H4 (cell line): ENCODE results near the gene PCMTD2. TPM values are rescaled to one million over a fixed set of nuclear protein-coding genes. Genes with fewer than 3 reads are reported as not detected.

Experiments used
- DNase-seq: peaks from one replicate; pipeline ENCODE4 v3.0.0-alpha.2; 2015; ENCODE audit warnings: low spot score
- total RNA-seq: library from RNA; depleted of rRNA; stranded (reverse); fragments of >200 nt; shearing (Covaris generic); gene quantifications from 2 replicates; pipeline ENCODE4 v1.2.3, GENCODE V29; 2014; rRNA removed

The PCMTD2 gene
- 23.7 and 25.5 TPM in 2 replicates for total RNA-seq

DNA sequence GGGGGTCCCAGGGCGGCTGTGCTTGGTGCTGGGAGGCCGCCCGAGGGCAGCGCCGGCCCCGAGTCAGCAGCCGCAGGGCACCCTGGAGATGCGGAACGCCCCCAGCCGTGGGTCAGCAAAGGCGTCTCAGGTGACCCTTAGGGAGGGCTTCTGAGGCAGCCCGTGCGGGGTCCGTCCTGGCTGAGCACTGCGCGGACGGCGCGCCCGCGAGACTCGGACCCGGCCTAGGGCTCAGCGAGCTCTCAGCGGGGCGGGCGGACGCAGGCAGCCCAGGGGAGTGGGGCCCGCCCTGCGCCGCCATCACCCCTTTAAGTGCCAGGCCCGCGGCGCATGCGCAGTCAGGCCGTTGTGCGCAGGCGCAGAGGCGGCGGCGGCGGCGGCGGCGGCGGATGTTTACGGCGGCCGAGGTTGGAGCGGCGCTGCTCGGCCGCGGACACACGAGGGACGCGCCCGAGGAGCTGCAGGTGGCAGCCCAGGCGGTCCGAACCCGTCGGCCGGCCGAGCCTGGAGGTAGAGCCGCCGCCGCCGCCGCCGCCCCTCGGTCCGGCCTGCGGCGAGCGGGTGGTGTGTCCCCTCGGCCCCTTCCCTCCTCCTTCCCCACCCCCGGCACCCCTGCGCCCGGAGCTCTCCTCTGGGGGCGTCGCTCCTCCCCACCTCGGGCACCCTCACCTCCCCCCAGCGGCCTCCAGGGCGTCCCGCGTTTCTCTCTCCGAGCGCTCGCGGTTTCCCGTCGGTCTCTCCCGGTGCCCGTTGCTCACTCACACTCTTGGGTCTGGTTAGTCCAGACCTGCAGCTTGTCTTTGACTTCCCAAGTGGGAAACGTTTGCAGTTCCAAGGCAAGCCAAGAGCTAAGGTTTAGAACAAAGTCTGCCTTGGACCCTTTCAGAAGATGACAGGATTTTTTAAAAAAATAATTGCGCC lies at the start of gene PCMTD2:
TSS of gene PCMTD2 (plus strand) at position 388 of the 921 bp plus-strand sequence. CDS start 4,218 bp downstream, outside the sequence.
- peak; percentile 74 for DNase-seq

DNA sequence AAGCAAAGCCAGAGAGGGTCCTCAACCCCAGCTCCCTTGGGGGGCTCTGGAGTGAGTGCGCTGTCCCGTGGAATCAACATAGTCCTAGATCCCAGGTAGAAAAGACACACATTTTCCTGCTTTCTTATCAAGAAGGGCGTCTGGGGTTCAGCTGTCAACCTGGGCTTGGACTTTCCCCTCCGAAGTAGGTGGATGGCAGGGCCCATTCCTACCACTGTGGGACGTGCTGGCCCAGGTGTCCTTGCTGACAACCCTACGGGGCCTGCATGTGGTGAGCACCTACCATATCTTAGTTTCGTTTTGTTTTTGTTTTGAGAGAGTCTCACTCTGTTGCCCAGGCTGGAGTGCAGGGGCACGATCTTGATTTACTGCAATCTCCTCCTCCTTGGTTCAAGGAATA lies 48.9 kb upstream of the PCMTD2 start:
- no peak for DNase-seq

DNA sequence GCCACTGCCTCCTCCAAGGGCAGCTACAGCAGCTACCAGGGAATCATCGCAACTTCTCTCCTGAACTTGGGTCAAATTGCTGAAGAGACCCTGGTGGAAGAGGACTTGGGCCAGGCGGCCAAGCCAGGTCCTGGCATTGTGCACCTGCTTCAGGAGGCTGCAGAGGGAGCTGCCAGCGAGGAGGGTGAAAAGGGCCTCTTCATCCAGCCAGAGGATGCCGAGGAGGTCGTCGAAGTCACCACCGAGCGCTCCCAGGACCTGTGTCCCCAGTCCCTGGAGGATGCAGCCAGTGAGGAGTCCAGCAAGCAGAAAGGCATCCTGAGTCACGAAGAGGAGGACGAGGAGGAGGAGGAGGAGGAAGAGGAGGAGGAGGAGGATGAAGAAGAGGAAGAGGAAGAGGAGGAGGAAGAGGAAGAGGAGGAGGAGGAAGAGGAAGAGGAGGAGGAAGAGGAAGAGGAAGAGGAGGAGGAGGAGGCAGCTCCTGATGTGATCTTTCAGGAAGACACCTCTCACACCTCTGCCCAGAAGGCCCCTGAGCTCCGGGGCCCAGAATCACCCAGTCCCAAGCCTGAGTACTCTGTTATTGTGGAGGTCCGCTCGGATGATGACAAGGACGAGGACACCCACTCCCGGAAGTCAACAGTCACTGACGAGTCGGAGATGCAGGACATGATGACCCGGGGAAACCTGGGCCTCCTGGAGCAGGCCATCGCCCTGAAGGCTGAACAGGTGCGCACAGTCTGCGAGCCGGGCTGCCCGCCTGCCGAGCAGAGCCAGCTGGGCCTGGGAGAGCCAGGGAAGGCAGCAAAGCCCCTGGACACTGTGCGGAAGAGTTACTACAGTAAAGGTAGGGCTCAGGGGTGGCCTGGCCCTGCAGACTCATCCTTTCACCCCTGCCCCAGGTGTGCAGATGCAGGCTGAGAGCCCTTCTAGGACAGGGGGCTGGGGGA lies 47.6 kb upstream of the PCMTD2 start:
- no peak for DNase-seq

DNA sequence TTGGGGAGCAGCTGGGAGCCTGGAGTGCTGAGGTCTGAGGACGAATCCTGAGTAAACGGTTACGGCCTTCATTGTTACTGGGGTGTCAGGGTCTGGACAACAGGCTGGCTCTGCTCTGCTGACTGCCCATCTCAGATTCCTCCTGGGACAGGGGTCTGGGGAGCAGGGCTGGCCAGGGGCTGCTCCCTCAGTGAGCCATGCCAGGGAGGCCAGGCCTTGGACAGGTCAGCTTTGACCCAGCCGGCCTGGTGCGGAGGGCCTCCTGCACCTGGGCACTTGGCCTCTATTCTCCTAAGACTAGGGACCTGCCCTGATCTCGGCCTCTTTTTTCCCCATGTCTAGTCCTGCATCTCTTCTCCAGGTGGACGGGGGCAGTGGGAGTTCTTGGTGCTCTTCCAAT lies 46.4 kb upstream of the PCMTD2 start:
- no peak for DNase-seq

DNA sequence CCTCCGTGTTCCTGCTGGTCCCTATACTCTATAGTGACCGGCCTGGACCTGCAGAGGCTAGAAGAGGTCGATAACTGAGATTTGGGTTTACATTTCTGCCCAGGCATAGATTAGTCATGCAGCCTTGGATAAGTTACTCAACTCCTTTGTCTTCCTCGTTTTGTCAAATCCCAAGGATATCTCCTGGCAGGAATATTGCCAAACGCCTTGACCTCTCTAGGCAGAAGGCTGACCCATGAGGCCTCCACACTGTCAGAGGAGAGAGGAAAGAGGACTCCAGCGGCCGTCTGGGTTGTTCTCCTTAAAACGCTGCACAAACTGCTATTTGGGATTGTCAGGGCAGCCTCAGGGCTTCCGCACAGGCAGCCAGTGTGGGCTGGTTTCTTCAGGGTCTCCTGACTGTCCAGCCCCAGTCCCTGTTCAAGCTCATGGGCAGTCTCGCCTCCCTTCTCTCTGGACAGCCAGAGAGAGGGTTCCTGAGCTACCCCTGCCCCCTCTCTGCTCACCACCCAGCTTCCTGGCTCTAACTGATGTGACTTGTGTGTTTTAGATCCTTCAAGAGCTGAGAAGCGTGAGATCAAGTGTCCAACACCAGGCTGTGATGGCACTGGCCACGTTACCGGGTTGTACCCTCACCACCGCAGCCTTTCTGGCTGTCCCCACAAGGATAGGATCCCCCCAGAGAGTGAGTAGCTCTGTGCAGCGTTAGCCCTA lies 44.7 kb upstream of the PCMTD2 start:
- no peak for DNase-seq

DNA sequence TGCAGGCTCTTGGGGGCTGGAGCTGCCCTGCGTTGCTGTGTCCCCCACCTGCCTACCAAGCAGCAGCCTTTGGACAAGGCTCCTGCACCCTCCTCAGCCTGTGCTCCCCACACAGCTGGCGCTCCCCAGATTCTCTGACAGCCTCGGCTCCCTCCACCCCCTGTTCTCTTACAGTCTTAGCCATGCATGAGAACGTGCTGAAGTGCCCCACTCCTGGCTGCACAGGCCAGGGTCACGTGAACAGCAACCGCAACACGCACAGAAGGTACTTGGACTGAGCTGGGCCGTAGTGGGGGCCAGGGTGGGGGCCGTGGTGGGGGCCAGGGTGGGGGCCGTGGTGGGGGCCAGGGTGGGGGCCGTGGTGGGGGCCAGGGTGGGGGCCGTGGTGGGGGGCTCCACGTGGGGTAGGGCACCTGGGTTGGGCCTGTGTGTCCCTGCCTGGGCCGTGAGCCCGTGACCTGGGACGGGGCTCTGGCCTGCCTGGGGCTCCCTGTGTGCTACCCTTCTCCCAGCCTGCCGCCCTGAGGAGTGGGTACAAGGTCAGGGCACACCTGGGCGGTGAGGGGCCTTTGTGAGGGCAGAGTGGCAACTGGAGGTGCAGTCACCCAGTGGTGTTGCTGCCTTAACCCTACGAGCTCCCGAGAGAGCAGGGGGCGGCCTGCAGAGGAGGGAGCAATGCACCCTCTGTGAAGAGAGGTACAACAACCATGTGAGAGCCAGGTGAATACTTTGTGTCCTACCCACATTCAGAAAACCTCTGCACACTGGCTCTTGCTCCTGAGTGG lies 43.5 kb upstream of the PCMTD2 start:
- no peak for DNase-seq

DNA sequence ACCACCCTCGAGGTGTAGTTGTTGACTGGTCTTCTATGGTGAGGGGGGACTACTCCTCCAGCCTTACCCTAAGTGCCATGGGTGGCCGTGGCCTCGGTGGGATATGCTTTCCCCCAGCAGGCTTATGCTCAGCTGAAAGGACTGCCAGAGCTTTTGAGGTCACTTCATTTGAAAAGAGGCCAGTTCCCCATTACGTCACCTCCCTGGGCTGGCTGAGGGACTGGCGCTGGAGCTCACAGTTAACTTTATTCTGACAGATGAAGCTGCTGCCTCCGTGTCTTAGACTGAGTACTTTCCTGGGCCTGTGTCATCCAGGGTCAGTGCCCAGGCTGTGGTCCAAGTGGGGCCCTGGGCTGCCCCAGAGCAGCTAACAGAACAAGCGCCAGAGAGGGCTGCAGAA lies 42.8 kb upstream of the PCMTD2 start:
- no peak for DNase-seq

DNA sequence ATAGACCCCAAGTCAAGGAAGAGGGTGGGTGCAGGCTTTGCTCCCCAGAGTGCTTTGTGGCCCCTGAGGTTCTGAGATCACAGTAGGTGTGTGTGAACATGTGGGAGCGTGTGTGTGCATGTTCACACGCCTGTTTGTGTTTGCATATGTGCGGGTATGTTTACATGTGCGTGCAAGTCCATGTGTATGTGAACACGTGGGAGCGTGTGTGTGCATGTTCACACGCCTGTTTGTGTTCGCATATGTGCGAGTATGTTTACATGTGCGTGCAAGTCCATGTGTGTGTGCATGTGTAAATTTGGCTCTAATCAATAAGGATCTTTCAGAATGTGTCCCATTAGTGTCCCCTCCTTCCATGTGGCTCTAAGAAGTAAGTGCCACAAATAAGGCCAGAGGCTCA lies 41.4 kb upstream of the PCMTD2 start:
- no peak for DNase-seq

DNA sequence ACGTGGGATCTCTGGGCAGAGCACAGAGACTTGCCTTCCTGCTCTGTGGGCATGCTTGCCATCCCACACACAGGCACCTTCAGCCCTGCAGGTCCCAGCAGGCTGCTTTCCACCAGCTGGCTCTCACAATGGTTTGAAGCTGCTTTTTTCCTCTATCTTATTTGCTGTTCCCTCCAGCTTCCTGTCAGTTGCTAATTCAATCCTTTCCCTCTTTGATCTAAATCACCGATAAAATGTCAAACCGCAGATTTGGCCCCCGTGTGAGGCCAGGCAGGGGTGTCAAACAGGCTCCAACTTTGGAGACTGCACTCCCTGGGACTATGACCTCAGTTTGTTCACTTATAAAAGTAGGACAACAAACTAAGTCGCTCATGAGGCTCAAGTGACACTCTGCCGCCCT lies 40.6 kb upstream of the PCMTD2 start:
- DNase-seq: no peak

DNA sequence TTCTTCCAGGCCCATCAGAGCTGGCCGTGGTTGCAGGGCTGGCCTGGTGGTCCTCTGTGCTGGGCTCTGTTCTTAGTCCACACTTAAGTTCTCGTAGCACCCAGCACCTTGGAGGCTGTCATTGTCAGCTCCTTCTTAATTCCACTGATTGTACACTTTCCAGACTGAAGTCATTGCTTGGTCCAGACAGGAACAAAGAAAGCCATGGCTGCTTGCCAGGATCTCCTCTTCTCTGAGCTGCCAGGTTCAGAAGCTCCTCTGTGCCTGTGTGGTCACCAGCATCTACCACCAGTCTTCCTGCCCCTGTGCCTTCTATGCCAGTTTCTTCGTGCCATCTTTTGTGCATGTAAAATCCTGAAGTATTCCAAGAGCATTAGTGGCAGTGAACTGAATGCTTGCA lies 39.5 kb upstream of the PCMTD2 start:
- DNase-seq: no peak

DNA sequence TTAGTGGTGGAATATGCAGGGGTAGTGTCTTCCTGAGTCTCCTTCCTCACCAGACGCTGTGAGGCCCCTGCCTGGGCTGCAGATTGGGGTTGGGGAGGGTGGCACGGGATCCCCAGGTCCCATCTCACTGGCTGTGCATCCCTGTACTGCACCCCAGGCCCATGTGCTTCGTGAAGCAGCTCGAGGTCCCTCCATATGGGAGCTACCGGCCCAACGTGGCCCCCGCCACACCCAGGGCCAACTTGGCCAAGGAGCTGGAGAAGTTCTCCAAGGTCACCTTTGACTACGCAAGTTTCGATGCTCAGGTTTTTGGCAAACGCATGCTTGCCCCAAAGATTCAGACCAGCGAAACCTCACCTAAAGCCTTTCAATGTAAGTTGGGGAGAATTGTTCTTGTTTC lies 38.6 kb upstream of the PCMTD2 start:
- no peak for DNase-seq

DNA sequence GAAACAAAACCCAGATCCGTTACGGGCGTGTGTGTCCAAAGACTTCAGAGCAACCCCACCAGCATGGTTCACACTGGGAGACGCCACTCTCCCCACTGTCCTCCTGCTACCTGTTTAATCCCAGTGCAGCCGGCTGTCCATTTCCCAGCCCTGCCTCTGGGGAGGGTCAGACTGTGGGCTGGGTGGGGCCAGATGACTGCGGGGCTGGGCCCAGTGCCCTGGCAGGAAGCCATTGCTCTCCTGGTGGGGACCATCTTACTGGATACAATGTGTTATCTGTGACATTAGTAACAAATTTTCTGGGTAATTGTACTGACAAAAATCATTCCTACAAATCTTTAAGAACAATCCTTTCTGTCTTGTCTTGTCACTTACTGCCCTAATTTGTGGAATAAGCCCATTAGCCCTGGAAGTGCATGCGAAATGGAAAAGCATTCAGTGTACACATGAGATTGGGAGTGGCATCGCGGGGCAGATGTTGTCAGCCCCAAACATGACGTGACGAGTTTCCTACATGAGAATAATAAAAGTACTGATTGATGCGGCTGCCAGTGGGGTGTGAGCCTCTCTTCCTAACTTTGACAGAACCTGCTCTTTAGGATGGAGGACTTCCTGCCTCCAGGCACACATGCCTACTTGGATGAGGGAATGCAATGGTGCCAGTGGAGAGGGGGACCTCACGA lies 37.9 kb upstream of the PCMTD2 start:
- DNase-seq: no peak

DNA sequence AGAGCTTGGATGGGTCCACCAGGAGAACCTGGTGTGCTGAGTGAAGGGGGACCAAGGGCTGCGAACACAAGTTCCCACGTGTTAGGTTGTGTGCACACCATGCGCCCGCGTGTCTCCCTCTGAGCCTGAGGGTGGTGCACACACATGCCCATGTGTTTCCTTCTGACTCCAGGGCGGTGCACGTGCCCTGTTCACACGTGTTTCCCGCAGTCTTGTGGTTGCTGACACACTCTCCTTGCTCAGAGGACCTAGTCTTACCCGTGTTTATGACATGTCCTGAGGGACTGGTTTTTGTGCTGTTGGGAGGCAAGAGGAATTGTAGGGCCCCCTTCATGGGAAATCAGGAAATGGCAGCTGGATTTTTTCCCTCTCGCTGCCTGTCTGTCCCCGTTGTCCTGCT lies 36.3 kb upstream of the PCMTD2 start:
- DNase-seq: no peak

DNA sequence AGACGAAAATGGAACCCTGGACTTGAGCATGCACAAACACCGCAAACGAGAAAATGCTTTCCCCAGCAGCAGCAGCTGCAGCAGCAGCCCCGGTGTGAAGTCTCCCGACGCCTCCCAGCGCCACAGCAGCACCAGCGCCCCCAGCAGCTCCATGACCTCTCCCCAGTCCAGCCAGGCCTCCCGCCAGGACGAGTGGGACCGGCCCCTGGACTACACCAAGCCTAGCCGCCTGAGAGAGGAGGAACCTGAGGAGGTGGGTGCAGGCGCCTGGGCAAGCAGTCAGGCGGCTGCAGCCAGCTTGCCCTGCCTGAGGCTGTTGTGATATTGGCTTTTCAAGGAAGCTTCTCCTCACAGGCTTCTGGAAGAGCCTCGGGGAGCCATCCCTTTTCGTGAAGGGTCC lies 35.8 kb upstream of the PCMTD2 start:
- DNase-seq: no peak

DNA sequence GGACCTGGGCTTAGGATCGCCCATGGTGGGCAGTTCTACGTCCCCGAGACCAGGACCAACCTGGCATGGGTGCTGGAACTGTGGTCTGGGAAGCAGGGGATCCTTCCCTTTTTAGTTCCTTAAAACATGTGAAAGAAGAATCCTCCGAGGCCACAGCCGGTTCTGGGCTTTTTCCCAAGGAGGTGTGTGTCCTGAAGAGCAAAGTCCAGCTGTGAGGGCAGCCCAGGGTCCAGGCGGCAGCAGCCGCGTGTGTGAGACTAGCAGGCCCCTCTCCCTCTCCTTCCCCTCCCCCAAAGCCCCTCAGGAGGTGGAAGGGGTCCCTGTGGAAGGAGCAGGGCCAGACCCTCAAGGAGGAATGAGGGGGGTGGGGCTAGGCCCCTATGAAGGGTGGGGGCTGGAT lies 35.1 kb upstream of the PCMTD2 start:
- no peak for DNase-seq

DNA sequence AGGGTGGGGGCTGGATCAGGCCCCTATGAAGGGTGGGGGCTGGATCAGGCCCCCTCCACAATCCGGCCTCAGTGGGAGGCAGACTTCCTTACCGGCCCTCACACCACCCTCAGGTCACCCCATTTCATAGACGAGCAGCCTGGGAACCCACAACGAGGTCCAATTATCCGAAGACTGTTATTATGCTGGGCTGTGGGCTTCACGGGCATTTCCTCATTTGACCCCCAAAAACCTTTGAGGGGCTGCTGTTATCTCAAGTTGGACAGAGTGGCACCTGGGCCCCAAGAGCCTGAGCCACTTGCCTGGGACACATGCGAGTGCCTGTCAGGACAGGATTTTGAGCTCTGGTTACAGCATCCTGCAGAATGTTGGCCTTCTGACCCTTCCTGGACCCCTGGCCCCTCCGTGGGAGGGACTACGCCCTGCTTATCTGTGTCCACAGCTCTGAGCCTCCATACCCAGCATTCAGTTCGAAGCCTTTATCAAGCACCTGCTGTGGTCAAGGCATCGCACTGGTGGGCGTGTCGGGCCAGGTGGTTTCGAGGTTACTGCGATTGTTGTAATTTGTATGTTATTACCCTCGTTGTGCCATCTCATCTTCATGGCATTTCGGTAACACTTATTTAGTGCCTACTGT lies 34.5 kb upstream of the PCMTD2 start:
- no peak for DNase-seq

DNA sequence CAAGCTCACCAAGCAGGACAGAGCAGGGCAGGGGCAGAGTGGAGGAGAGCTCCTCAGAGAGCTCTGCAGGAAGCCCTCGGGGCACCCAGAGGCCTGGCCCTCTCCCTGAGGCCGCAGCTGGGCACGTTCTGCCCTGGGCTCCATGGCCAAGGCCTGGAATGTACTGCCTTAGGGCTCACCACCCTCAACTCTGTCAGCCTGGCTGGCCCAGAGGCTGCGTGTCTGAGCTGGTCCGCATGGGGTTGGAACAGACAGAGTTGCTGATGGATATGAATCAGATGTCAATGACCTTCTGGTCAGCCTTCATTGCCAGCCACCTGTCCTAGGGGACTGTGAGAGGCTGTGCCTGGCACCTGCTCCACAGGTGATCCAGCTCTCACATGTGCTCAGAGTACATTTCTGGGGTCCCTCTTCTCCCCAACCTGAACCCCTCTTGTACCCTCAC lies 33.2 kb upstream of the PCMTD2 start:
- DNase-seq: no peak

DNA sequence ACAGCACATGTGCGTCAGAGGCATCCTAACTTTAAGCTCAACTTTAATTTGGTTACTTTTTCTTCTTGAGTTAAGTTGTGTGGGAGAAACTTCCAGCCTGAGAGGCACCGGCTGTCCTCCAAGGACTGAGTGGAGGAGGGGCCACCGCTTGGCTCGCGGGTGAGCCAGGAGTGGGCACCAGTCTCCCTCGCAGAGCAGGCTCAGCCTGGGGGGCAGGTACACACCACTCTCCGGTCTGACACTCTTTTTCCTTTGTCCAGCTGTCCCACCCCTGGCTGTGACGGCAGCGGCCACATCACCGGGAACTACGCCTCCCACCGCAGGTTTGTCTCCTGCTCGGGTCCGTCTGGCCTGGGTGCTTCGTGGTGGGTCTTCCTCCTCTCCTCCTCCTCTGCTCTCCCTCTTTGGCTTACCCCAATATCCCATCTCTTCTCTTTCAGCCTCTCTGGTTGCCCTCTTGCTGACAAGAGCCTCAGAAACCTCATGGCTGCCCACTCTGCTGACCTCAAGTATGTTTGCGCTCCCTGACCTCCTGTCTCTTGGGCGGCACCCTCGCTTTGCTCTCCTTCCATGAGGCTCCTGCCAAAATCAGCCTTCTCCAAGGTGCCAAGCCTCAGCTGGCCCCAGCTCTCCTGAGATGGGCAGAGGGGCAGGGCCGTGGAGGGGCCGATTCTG lies 32.6 kb upstream of the PCMTD2 start:
- DNase-seq: no peak

DNA sequence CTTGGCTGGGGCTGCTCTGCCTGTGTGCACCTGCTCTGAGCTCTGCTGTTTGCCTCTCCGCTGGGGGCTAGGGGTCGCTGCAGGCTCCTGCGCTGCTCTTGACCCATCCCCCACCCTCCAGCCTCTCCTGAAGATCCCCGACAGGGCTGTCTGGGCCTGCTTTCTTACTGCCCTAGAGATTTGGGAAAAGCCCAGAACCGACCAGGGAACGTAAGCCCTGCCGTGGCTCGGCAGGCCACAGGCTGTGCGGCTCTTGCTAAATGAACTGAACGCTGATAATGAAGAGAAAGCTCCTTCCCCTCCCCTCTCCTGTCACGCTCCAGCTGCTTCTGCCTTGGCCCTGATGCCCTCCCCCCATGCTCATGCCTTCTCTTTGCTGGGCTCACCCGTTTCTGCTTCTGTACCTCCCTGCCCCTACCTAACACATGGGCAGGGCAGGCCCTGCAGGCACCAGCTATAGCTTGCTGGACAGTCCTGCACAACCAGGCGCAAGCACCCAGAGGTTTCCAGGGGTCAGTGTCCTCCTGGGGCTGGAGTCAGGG lies 32.0 kb upstream of the PCMTD2 start:
- DNase-seq: no peak
